Measurements from ENCODE around the gene MRPL47.

Gene MRPL47

GRCh38 chr3:179615458-179616173 lies 11.2 kb upstream of the MRPL47 start:
- Histone ChIP-seq H3K27me3 (ENCODE audit: insufficient read depth, low read depth, severe bottlenecking) (no peaks in the 10 kb centered on the region), H3K4me3 (ENCODE audit: low read depth, low read length) (no peak overlapping the region), H3K27ac (no peak overlapping the region), H3K9me3 (ENCODE audit: severe bottlenecking) (no peaks in the 10 kb centered on the region), H3K36me3 (peaks cover 5% of the 10 kb centered on the region)
- peak; percentile 12 for DNase-seq
- no peak for TF ChIP-seq CTCF (IDR thresholded peaks at IDR 0.05; ENCODE audit: low read depth, low read length)

GRCh38 chr3:179613807-179614206 lies 9.4 kb upstream of the MRPL47 start:
- H3K9me3 ChIP-seq (ENCODE audit: severe bottlenecking) = no peaks in the 10 kb centered on the region
- no peak for TF ChIP-seq CTCF (IDR thresholded peaks at IDR 0.05; ENCODE audit: low read depth, low read length)
- peaks cover 3% of the 10 kb centered on the region for H3K36me3 ChIP-seq
- H3K4me3 ChIP-seq (ENCODE audit: low read depth, low read length) = no peak overlapping the region
- H3K27ac ChIP-seq = no peak overlapping the region
- no peak for DNase-seq
- H3K27me3 ChIP-seq (ENCODE audit: insufficient read depth, low read depth, severe bottlenecking) = no peaks in the 10 kb centered on the region

DNA sequence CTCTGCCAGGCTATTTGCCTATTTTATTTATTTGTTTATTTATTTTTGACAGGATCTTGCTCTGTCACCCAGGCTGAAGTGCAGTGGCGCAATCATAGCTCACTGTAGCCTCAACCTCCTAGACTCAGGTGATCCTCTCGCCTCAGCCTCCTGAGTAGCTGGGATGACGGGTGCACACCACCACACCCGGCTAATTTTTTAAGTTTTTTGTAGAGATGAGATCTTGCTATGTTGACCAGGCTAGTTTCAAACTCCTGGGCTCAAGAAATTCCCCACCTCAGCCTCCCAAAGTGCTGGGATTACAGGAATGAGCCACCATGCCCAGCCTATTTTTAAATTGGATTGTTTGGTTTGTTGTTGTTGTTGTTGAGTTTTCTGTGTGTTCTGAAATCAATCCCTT lies 5.6 kb upstream of the MRPL47 start:
- no peak overlapping the region for H3K4me3 ChIP-seq (ENCODE audit: low read depth, low read length)
- H3K27me3 ChIP-seq (ENCODE audit: insufficient read depth, low read depth, severe bottlenecking) = no peaks in the 10 kb centered on the region
- no peaks in the 10 kb centered on the region; the same call in 1 of the 2 replicates for H3K36me3 ChIP-seq
- H3K27ac ChIP-seq = no peak overlapping the region
- no peaks in the 10 kb centered on the region for H3K9me3 ChIP-seq (ENCODE audit: severe bottlenecking)
- no peak for TF ChIP-seq CTCF (IDR thresholded peaks at IDR 0.05; ENCODE audit: low read depth, low read length)
- no peak for DNase-seq

DNA sequence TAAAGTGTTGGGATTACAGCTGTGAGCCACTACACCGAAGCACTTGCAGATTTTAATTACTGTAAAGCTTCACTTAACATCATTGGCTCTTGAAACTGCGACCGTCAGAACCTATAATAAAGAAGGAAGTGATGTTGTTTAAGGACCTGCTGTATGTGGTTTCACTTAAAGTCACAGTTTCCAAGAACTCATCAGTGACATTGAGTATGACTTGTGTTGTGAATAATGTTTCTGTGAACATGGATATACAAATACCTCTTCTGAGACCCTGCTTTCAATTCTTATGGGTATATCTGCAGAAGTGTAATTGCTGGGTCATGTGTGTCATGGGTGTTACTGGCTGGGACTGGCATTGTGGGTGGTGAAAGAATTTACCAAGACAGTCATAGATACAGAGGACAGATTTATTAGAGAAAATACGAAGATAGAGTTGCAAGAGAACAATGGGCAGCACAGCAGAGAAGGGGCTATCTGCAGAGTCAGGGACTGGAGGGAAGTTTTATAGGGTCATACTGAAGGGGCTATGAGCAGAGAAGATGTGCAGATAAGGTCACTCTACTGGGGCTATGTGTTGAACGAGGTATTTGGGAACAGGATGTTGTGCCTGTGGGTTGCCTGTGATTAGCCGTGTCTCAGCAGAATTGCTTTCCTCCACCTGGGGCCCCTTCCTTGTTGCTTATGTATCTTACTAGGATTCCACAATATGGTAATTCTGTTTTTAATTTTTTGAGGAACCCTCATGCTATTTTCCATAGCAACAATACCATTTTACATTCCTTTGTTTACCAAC lies 4.7 kb upstream of the MRPL47 start:
- no peaks in the 10 kb centered on the region for H3K27me3 ChIP-seq (ENCODE audit: insufficient read depth, low read depth, severe bottlenecking)
- H3K27ac ChIP-seq = no peak overlapping the region
- H3K9me3 ChIP-seq (ENCODE audit: severe bottlenecking) = no peaks in the 10 kb centered on the region
- DNase-seq = no peak
- no peak overlapping the region for H3K4me3 ChIP-seq (ENCODE audit: low read depth, low read length)
- no peak for TF ChIP-seq CTCF (IDR thresholded peaks at IDR 0.05; ENCODE audit: low read depth, low read length)
- H3K36me3 ChIP-seq = peaks cover 3% of the 10 kb centered on the region

GRCh38 chr3:179606534-179607085 lies 2.2 kb upstream of the MRPL47 start:
- DNase-seq = no peak
- Histone ChIP-seq H3K27me3 (ENCODE audit: insufficient read depth, low read depth, severe bottlenecking) (no peaks in the 10 kb centered on the region), H3K4me3 (ENCODE audit: low read depth, low read length) (no peak overlapping the region), H3K36me3 (peaks cover 14% of the 10 kb centered on the region), H3K27ac (no peak overlapping the region), H3K9me3 (ENCODE audit: severe bottlenecking) (no peaks in the 10 kb centered on the region)
- no peak for TF ChIP-seq CTCF (IDR thresholded peaks at IDR 0.05; ENCODE audit: low read depth, low read length)

All from WERI-Rb-1 (cell line).